GM19351 (cell line): Measurements from ENCODE around the gene SLC9C1.
"Not testable (repeated sequence)": the region's sequence is repeated elsewhere in the genome, so short reads cannot be mapped to it uniquely, and the experiment has no call there.

ENCODE experiments used
- ATAC-seq: cut with Tn5 transposase; IDR thresholded peaks from one replicate; pipeline ENCODE4 v1.9.1; 2021; ENCODE audit warnings: mild to moderate bottlenecking, moderate library complexity; ENCODE audit not compliant: unreplicated experiment

Gene SLC9C1

GRCh38 chr3:112199622-112200316 lies 94.2 kb downstream of the SLC9C1 start:
- ATAC-seq, result no peak

GRCh38 chr3:112197131-112197530 lies 96.9 kb downstream of the SLC9C1 start:
- no peak for ATAC-seq

DNA sequence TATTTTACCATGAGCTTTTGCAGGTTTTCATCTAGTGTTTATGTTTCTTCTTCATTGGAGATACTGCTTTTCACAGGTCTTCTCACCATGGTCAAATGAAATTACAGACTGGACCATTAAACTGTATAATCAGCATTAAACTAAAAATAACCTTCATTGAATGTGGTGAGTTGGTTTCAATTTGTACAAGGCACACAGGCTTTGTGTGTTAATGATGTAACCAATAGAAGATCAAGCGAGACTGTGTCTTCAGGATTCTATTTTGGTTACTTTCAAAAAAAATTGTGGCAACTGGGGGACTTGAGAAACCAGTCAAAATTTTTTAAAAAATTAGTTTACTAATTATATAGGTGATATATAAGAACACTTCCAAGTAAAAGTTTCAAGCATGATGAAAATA lies 106.7 kb downstream of the SLC9C1 start:
- ATAC-seq, result no peak

GRCh38 chr3:112185423-112186035 lies 108.5 kb downstream of the SLC9C1 start:
- not testable (repeated sequence) for ATAC-seq

DNA sequence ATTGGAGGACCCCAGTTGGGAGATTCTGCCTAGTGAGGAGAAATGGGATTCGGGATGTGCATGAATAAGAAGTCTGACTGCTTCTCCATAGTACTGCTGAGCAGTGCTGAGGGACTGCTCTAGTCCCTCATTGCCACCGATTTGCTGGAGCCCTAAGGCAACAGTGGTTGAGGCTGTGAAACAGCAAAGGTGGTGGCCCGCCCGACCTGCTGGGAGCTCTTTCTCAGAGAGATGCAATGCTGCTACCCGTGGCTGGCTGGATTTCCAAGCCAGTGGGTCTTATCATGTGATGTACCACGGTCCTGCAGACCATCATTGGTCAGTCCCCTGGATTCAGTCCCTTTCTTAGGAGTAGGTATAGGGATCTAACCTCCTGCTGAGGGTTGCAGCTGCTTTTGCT lies 118.4 kb downstream of the SLC9C1 start:
- ATAC-seq, result no peak

GRCh38 chr3:112175037-112175436 lies 119.0 kb downstream of the SLC9C1 start:
- no peak for ATAC-seq

GRCh38 chr3:112171144-112171543 lies 122.9 kb downstream of the SLC9C1 start:
- no peak for ATAC-seq

DNA sequence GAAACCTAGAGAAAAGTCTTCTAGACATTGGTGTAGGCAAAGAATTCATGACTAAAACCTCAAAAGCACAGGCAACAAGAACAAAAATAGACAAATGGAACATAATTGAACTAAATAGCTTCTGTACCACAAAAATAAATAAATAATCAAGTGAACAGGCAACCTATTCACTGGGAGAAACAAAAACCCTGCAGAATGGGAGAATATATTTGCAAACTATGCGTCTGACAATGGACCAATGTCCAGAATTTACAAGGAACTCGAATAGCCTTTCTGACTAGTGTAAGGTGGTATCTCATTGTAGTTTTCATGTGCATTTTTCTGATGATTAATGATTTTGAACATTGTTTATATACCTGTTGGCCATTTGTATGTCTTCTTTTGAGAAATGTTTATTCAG lies 124.0 kb downstream of the SLC9C1 start:
- ATAC-seq, result no peak

DNA sequence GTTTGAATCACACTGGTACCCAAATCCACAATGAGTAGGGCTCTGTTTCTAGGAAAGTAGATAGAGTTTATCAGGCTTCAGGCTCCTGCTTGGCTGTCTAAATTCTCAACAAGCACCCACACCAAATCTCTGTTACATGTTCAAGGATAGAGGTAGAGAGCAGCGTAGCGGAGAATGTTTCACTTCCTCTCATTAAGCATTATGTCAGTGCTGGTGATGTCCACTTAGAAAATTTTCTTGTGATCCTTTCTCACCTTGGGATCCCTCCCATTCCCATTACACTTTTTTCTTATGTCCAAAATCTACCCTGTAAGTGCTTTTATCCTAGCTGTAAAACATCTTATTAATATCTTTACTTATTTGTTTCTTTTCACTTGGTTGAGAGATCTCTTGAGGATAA lies 126.3 kb downstream of the SLC9C1 start:
- ATAC-seq, result peak; percentile 96

GRCh38 chr3:112149136-112149535 lies 144.9 kb downstream of the SLC9C1 start:
- no peak for ATAC-seq

- ATAC-seq, result no peak
These were observed 150.3 kb downstream of the SLC9C1 start for GRCh38 chr3:112143689-112144088.

- no peak for ATAC-seq
These were observed 150.8 kb downstream of the SLC9C1 start for GRCh38 chr3:112143251-112143650.

DNA sequence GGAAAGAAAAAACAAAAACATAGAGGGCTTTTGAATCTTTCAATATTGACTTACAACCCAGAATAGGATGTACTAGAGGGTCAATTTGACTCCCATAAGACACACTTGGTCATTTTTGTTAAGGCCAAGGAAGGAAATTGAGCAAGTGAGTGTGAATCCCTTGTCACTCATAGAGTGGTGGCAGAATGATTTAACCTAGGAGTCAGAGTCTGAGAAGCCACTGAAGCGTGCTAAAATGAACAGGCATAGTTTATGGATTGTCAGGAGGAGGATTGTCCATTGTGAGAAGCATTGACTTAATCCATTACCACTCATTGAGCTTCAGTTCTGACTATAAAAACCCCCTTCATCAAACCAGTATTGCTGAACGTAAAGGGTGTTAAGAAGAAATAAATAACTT lies 152.7 kb downstream of the SLC9C1 start:
- no peak for ATAC-seq

- ATAC-seq, result no peak
These were observed 153.4 kb downstream of the SLC9C1 start for GRCh38 chr3:112140584-112140983.

DNA sequence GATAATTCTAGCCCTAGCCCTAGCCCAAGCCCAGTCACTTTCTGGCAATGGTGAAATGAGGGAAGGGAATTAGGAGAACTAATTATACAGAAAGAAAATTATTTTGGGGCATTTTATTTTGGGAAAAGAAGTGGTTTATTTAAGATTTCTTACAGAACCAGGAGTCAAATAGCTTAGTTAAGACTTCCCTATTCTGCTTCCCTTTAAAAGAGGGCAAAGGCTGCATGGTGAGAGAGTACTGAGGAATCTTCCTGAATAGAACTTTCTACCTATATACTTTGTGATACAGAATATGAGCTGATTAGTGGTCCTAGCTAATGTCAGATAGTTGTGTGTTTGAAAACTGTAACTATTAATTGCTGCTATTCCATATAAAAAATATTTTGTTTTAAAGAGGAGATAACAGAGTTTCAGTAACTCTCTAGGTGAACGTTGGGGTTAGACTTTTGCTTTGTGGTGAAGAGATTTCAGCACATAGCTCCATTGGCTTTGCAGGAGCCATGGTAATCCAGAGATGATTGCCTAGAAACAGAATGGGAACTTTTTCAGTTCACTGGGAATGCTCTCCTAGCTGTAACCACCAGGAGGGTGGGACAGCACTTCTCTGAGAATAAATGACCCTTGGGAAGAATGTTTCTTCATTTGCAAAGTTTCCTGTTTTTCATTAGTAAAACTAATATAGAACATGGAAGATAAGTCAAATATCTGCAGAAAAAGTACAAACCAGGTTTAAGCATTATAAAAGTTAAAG lies 155.6 kb downstream of the SLC9C1 start:
- ATAC-seq, result no peak

DNA sequence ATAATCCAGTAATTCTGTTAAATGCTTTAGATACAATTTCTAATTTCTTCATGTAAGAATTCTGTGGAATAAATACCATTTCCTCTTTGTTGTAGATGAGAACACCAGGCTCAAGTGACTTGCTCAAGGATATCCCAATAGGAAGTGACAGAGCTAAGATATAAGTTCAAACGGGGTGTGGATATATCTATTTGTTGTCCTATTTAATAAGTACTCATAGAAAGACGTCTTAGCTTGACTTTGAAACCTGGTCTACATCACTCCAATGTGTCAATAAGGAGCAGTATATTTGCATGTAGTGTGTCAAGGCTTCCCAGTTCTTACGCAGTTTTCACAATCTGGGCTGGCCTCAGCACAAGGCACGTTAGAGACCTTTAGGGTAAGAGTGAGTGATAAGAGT lies 156.2 kb downstream of the SLC9C1 start:
- no peak for ATAC-seq

DNA sequence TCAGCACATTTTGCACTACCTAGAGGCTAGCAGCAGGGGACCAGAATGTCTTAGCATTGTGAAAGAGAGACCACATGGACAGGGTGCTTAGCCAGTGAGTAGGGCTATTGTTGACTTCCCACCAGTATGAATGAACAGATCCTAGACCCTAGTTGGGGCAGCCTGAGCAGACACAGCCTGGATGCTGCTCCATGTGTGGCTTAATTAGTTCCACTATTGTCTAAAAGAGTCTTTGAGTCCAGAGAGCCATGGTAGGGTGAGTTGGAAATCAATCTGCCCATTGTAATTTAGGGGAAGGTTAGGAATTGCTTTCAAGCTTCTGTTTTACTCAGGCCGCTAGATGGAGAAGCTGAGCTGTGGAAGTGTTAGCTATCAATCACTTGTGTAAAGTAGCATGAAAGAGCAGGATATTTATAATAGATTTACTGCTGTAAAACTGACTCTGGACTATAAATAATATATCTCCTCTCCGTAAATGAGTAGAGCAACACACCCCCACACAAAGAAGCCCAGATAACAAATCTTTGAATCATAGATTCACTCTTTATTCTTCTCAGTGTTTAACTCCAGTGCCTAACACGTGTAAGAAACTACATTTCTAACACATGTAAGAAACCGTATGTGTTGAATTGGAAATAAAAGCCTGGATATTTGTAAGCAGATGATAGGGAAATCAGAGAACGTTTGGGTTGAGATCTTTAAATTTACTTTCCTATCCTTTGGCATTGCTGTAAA lies 156.9 kb downstream of the SLC9C1 start:
- peak; percentile 31 for ATAC-seq

GRCh38 chr3:112136046-112136445 lies 158.0 kb downstream of the SLC9C1 start:
- ATAC-seq, result no peak

GRCh38 chr3:112134335-112135124 lies 159.5 kb downstream of the SLC9C1 start:
- ATAC-seq, result no peak

DNA sequence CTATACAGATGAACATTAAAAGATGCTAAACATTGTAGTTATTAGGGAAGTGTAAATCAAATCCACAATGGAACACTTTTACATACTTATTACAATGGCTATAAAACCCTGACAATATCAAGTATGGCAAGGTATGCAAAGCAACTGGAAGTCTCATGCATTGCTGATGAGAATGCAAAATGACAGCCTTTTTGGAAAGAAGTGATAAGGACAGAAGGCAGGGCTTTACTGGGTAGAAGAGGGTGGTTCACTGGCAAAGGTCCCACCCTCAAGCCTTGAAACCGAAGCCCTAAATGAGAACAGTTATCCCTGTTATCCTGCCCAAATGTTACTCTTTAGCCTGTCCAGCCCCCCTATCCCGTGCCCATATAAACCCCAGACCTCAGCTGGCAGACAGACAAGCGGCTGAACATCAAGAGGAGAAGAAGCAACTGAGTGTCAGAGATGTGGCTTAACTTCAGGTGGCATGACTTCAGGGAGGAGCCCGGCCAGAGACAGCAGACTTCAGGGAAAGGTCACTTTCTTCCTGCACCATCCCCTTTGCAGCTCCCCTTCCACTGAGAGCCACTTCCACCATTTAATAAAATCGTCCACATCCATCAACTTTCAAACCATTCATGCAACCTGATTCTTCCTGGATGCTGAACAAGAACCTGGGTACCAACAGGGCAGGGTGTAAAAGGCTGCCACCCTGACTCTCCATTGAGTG lies 160.2 kb downstream of the SLC9C1 start:
- no peak for ATAC-seq
